ENCODE data around the gene SOCS1. TPM values are rescaled to one million over a fixed set of nuclear protein-coding genes. Genes with fewer than 3 reads are reported as not detected.

SOCS1 gene
- total RNA-seq, 2 experiments from 2014 or later: 23.4 to 47.1 TPM

GRCh38 chr16:11208916-11209665 is 46.9 kb downstream of the SOCS1 start:
- TF ChIP-seq CTCF (conservative IDR thresholded peaks at IDR 0.05; ENCODE audit: low read length) (no peak), EZH2phosphoT487 (IDR thresholded peaks at IDR 0.05; ENCODE audit: borderline replicate concordance, low read depth, low read length) (no peak)
- H3K4me3 ChIP-seq (ENCODE audit: low read depth, low read length, poor library complexity, severe bottlenecking): no peak overlapping the region
- intact Hi-C loops (cut with micrococcal nuclease; ENCODE audit: unreplicated experiment): no loop called here
- H3K79me2 ChIP-seq (ENCODE audit: insufficient read depth, low read depth, low read length): no peaks in the 10 kb centered on the region
- no peaks in the 10 kb centered on the region for H4K20me1 ChIP-seq (ENCODE audit: insufficient read depth, low read length)
- peaks cover 10% of the 10 kb centered on the region for H3K9me3 ChIP-seq (ENCODE audit: low read length)
- no peak for DNase-seq (ENCODE audit: low spot score)
- H3K36me3 ChIP-seq (ENCODE audit: insufficient read depth, low read length): no peaks in the 10 kb centered on the region
- H3K4me2 ChIP-seq (ENCODE audit: low read length): no peak overlapping the region
- ChIA-PET POLR2A (interaction anchor here (0.6 kb wide), 2 partner anchors 16 to 43 kb away, joined by 3 to 5 read pairs; no protein-coding TSS in a partner anchor), CTCF (ENCODE audit: unreplicated experiment) (no interaction called here)
- no peaks in the 10 kb centered on the region for H3K9me2 ChIP-seq (ENCODE audit: insufficient read depth, low read length)
- no peak overlapping the region for H2AFZ ChIP-seq (ENCODE audit: low read length)
- no TSS peak for BruUV-seq (replicated peaks)
- peaks cover 7% of the 10 kb centered on the region for H3K4me1 ChIP-seq (ENCODE audit: insufficient read depth, low read length, poor library complexity, severe bottlenecking)
- H3K27ac ChIP-seq (ENCODE audit: low read depth, low read length, poor library complexity, severe bottlenecking): no peak overlapping the region

- H3K36me3 ChIP-seq (ENCODE audit: insufficient read depth, low read length): no peaks in the 10 kb centered on the region
- H3K27ac ChIP-seq (ENCODE audit: low read depth, low read length, poor library complexity, severe bottlenecking): no peak overlapping the region
- H3K79me2 ChIP-seq (ENCODE audit: insufficient read depth, low read depth, low read length): no peaks in the 10 kb centered on the region
- no peaks in the 10 kb centered on the region for H4K20me1 ChIP-seq (ENCODE audit: insufficient read depth, low read length)
- DNase-seq (ENCODE audit: low spot score): no peak
- intact Hi-C loops (cut with micrococcal nuclease; ENCODE audit: unreplicated experiment): no loop called here
- no peak for TF ChIP-seq CTCF (conservative IDR thresholded peaks at IDR 0.05; ENCODE audit: low read length)
- no peak for TF ChIP-seq EZH2phosphoT487 (IDR thresholded peaks at IDR 0.05; ENCODE audit: borderline replicate concordance, low read depth, low read length)
- BruUV-seq (replicated peaks): no TSS peak
- H3K4me1 ChIP-seq (ENCODE audit: insufficient read depth, low read length, poor library complexity, severe bottlenecking): peaks cover 7% of the 10 kb centered on the region
- H3K9me2 ChIP-seq (ENCODE audit: insufficient read depth, low read length): no peaks in the 10 kb centered on the region
- H2AFZ ChIP-seq (ENCODE audit: low read length): no peak overlapping the region
- ChIA-PET POLR2A (no interaction called here), CTCF (ENCODE audit: unreplicated experiment) (no interaction called here)
- H3K4me3 ChIP-seq (ENCODE audit: low read depth, low read length, poor library complexity, severe bottlenecking): no peak overlapping the region
- H3K4me2 ChIP-seq (ENCODE audit: low read length): no peak overlapping the region
- peaks cover 10% of the 10 kb centered on the region for H3K9me3 ChIP-seq (ENCODE audit: low read length)
These were observed 48.4 kb downstream of the SOCS1 start for GRCh38 chr16:11207646-11208045.

Data from OCI-LY7 (cell line).